ENCODE data around the gene TTLL11.

- TF ChIP-seq SPI1 (IDR thresholded peaks at IDR 0.05; ENCODE audit: low read depth, low read length) (no peak), POLR2A (IDR thresholded peaks at IDR 0.05; ENCODE audit: low read depth, low read length) (no peak), TAF1 (IDR thresholded peaks at IDR 0.05; ENCODE audit: low read depth, low read length) (no peak), POLR2AphosphoS5 (IDR thresholded peaks at IDR 0.05; ENCODE audit: low read depth, low read length) (no peak)
These were observed 205.3 kb downstream of the TTLL11 start for GRCh38 chr9:121887553-121888437.

Measured in GM12891 (cell line).